DMS 273 (cell line): Measurements from ENCODE around the gene KRTAP5-11.
"Not testable (repeated sequence)": the region's sequence is repeated elsewhere in the genome, so short reads cannot be mapped to it uniquely, and the experiment has no call there.

Experiments used
- DNase-seq: peaks from one replicate; lab custom pipeline; 2025; ENCODE audit not compliant: unreplicated experiment; lab: John Stamatoyannopoulos, UW

The KRTAP5-11 gene

GRCh38 chr11:71534711-71535608 is 47.7 kb downstream of the KRTAP5-11 start:
- DNase-seq, result not testable (repeated sequence)

- no peak for DNase-seq
Measured at GRCh38 chr11:71532036-71532610, 50.6 kb downstream of the KRTAP5-11 start.
